DOHH2 (cell line): ENCODE measurements around the gene NRSN2.

ENCODE experiments used
- EZH2phosphoT487 ChIP-seq: fragments of 200-600 bp; sonication (generic); IDR thresholded peaks from 2 replicates; pipeline ENCODE4 v1.6.1; 2017; ENCODE audit warnings: borderline replicate concordance, mild to moderate bottlenecking, antibody characterized with exemption, low read length, moderate library complexity, mixed read lengths
- TF ChIP-seq, protein P1 (sequence below): fragments of 200-600 bp; sonication (generic); IDR thresholded peaks from one replicate; pipeline ENCODE4 v1.5.1; 2014; ENCODE audit warnings: antibody characterized with exemption, mild to moderate bottlenecking, low read depth, low read length; ENCODE audit not compliant: poor library complexity, severe bottlenecking

DNA sequence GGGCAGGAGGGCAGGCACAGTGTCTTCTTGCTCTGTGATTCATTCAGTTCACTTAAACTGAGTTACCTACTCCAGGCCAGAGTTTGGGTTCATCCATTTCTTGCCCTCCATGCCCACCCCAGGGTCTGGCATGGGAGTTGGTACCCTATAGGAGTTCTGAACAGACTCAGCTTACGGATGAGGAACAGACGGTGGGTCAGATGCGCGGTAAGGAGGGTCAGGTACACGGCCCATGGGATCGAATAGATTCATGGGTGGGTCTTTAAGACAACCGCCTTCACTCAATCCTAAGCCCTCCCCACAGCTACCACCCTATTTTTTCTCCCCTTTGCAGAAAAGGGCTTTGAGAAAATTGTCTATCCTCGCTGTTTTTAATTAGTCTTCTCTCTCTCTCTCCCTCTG, 20.6 kb downstream of the NRSN2 start:
- TF ChIP-seq, protein P1, sequence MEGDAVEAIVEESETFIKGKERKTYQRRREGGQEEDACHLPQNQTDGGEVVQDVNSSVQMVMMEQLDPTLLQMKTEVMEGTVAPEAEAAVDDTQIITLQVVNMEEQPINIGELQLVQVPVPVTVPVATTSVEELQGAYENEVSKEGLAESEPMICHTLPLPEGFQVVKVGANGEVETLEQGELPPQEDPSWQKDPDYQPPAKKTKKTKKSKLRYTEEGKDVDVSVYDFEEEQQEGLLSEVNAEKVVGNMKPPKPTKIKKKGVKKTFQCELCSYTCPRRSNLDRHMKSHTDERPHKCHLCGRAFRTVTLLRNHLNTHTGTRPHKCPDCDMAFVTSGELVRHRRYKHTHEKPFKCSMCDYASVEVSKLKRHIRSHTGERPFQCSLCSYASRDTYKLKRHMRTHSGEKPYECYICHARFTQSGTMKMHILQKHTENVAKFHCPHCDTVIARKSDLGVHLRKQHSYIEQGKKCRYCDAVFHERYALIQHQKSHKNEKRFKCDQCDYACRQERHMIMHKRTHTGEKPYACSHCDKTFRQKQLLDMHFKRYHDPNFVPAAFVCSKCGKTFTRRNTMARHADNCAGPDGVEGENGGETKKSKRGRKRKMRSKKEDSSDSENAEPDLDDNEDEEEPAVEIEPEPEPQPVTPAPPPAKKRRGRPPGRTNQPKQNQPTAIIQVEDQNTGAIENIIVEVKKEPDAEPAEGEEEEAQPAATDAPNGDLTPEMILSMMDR, result no peak
- no peak for TF ChIP-seq EZH2phosphoT487
